HepG2 (cell line): Measurements from ENCODE around the gene FAM174C.

ENCODE experiments used
- ATF7 ChIP-seq, 2 experiments: fragments of 450-650 bp in 1 of 2; sonication (generic) in 1 of 2; formaldehyde crosslinking in 1 of 2; IDR thresholded peaks; 2 replicates each; pipeline versions ENCODE4 v1.4.0 to v1.6.1; 2016 to 2020; ENCODE audit warnings: antibody characterized with exemption in 1 of 2, mild to moderate bottlenecking in 1 of 2, missing genetic modification reagents in 1 of 2
- BHLHE40 ChIP-seq: IDR thresholded peaks from 2 replicates; pipeline ENCODE4 v1.6.1; 2011; ENCODE audit warnings: low read length, improper control_type of control experiment
- SUZ12 ChIP-seq: fragments of 150-350 bp; IDR thresholded peaks from 2 replicates; pipeline ENCODE4 v1.6.1; 2014; ENCODE audit warnings: low read depth, low read length
- TCF12 ChIP-seq, 2 experiments: fragments of 450-650 bp in 1 of 2; sonication (generic) in 1 of 2; formaldehyde crosslinking in 1 of 2; IDR thresholded peaks; 2 replicates each; pipeline versions ENCODE4 v1.6.1 to v1.8.0; 2017 to 2022; ENCODE audit warnings: antibody characterized with exemption in 1 of 2, mild to moderate bottlenecking in 1 of 2, missing genetic modification reagents in 1 of 2, moderate library complexity in 1 of 2
- TSC22D2 ChIP-seq: sonication (generic); formaldehyde crosslinking; IDR thresholded peaks from 2 replicates; pipeline ENCODE4 v1.5.1; 2020; ENCODE audit warnings: missing genetic modification reagents, mild to moderate bottlenecking, borderline replicate concordance
- TF ChIP-seq, protein P1 (sequence below): sonication (generic); formaldehyde crosslinking; IDR thresholded peaks from 2 replicates; pipeline ENCODE4 v1.5.0; 2020; ENCODE audit warnings: mild to moderate bottlenecking, missing genetic modification reagents, moderate library complexity

DNA sequence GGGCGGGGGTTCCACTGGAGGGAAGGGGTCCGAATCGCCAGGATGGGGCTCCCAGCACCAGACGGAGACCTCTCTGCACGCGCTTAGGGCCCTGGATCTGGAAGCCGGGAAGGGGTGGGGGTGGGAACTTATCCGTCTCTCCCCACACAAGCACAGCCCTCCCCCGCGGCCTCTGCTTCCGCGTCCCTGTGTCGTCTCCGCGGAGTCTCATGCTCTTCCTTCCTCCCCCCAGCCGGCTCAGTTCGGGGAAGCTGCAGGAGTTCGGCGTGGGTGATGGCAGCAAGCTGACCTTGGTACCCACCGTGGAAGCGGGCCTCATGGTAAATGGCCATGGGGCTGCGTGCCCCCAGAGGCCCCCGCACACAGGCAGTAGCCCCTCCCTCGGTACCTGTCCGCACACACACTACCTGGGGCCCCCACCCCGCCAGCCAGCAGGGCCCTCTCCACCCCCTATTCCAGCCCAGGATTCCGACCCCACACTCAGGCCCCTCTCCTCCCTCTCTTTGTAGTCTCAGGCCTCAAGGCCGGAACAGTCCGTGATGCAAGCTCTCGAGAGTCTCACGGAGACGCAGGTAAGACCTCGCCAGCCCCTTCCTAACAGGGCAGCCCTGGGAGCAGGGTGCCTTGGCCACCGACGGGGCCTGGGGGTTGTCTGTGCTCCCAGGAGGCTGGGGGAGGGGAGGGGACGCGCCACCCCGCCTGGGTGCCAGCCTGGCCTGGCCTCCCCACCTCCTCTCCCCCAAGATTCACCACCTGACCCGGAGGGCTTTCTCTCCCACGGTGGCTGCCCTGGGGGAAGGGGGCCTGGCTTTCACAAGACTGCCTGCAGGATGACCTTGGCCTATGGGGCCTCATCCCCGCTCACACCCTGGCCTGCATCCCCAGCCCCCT lies 23.8 kb upstream of the FAM174C start:
- TF ChIP-seq ATF7 (IDR thresholded peaks at IDR 0.05) (no peak), ATF7 (CRISPR knock-in tag; IDR thresholded peaks at IDR 0.05) (no peak), BHLHE40 (no peak), TCF12 (IDR thresholded peaks at IDR 0.05) (no peak), TCF12 (CRISPR knock-in tag; IDR thresholded peaks at IDR 0.05) (no peak), TSC22D2 (CRISPR knock-in tag) (no peak), SUZ12 (no peak)
- TF ChIP-seq, protein P1, sequence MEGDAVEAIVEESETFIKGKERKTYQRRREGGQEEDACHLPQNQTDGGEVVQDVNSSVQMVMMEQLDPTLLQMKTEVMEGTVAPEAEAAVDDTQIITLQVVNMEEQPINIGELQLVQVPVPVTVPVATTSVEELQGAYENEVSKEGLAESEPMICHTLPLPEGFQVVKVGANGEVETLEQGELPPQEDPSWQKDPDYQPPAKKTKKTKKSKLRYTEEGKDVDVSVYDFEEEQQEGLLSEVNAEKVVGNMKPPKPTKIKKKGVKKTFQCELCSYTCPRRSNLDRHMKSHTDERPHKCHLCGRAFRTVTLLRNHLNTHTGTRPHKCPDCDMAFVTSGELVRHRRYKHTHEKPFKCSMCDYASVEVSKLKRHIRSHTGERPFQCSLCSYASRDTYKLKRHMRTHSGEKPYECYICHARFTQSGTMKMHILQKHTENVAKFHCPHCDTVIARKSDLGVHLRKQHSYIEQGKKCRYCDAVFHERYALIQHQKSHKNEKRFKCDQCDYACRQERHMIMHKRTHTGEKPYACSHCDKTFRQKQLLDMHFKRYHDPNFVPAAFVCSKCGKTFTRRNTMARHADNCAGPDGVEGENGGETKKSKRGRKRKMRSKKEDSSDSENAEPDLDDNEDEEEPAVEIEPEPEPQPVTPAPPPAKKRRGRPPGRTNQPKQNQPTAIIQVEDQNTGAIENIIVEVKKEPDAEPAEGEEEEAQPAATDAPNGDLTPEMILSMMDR (CRISPR knock-in tag): no peak
